Measurements from ENCODE around the gene PRICKLE2. TPM values are rescaled to one million over a fixed set of nuclear protein-coding genes. Genes with fewer than 3 reads are reported as not detected.

The PRICKLE2 gene
- total RNA-seq, 4 donors from 2014 or later: 3.4 to 29.2 (median 12.6) TPM

- 50 to 79% methylated on average over 1 of the region's 1 CpG for WGBS, 2 donors
- intact Hi-C loops (cut with DNase I): no loop called here
- Histone ChIP-seq H3K4me1 (no peaks in the 10 kb centered on the region), H3K27me3 (no peaks in the 10 kb centered on the region), H3K4me3 (no peak overlapping the region), H3K36me3 (no peaks in the 10 kb centered on the region), H3K9me3 (no peaks in the 10 kb centered on the region), H3K27ac (no peak overlapping the region)
- no peak for TF ChIP-seq CTCF (IDR thresholded peaks at IDR 0.05)
- no peak for TF ChIP-seq POLR2A (IDR thresholded peaks at IDR 0.05)
- no peak for DNase-seq
These were observed 182.3 kb downstream of the PRICKLE2 start for GRCh38 chr3:64042952-64043351.

Small RNAs within 50 kb of the gene (small RNA-seq; reads per million reads assigned to genes)
- gene RF00012: 0 reads per million in 4 donors

Other genes with a start within 250 kb of the PRICKLE2 start
- 100 to 1,000 TPM in 1 of 4 donors, 10 to 100 TPM in 3; 53.1 to 102 (median 81.6) TPM for gene PSMD6, start 202.0 kb downstream of the PRICKLE2 start, total RNA-seq